A549 treated with RU486 at 1 μM for 4 hours (cell line): Measurements from ENCODE around the gene FAM72A. TPM values are rescaled to one million over a fixed set of nuclear protein-coding genes. Genes with fewer than 3 reads are reported as not detected.

Experiments
- total RNA-seq: library from RNA; stranded (reverse); fragments of 200-300 nt; extraction: Qiagen RNA extraction; gene quantifications from 5 replicates; pipeline ENCODE4 v1.2.3, GENCODE V29; 2022; ENCODE audit warnings: low read depth

FAM72A gene
- 8.1 to 12.6 TPM (median 11.7 TPM) in 5 replicates for total RNA-seq

GRCh38 chr1:206202789-206203363 lies at the start of gene FAM72A:
Gene FAM72A (minus strand): TSS chr1:206202839. CDS start chr1:206202025, 814 bp downstream.

GRCh38 chr1:206203364-206204158 lies 922 bp upstream of the FAM72A start, which contains the start of gene SRGAP2:
Gene SRGAP2 (plus strand): TSS chr1:206203541. CDS start chr1:206205971, 2,430 bp downstream.

Other genes starting within 250 kb of the FAM72A start
- 1.2 to 3.4 TPM (median 1.5 TPM) in 5 replicates for gene RAB7B, start 199.4 kb downstream of the FAM72A start, total RNA-seq
- 0.08 TPM in 1 of 5 replicates, not detected in the others for gene CTSE, start 178.9 kb downstream of the FAM72A start, total RNA-seq
- gene RHEX, start 149.7 kb downstream of the FAM72A start, total RNA-seq: not detected in 5 replicates
- gene AVPR1B, start 85.5 kb downstream of the FAM72A start, total RNA-seq: not detected in 5 replicates
- 15.0 to 28.4 TPM (median 24.9 TPM) in 5 replicates for gene SRGAP2, start 702 bp upstream of the FAM72A start, total RNA-seq